Peyer's patch (tissue), 4 donors: ENCODE measurements around the gene FAM110A.

Experiments
- POLR2A ChIP-seq, 2 donors: fragments of 450-650 bp; IDR thresholded peaks; one replicate each; pipeline ENCODE4 v1.5.1; 2017; ENCODE audit warnings: antibody characterized with exemption in 2 of 2, mild to moderate bottlenecking in 2 of 2, moderate library complexity in 2 of 2
- TF ChIP-seq, protein P1 (sequence below), 6 experiments: fragments of 450-650 bp in 4 of 6; fragments of 200-600 bp in 2 of 6; sonication (generic) in 1 of 6; IDR thresholded peaks; one replicate each; pipeline ENCODE4 v1.5.1; 2017 to 2019; ENCODE audit warnings: antibody characterized with exemption in 6 of 6, mild to moderate bottlenecking in 3 of 6, moderate library complexity in 1 of 6

DNA sequence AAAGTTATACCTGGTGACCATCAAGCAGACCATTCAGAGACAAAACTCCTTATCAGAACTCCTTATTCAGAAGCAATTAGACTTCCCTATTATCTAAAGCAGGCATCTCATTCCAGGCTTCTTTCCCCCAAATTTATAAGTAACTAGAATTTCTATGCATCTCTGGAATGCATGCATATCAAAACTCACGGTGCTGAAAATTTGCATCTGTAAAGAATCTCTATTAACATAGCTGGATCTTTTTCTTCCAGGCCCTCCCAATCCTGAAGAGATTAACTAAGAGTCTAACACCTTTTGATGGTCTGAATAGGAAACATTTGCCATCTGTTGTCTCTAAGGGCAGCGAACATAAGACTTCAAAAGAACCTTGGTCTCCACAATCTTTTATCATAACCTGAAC is 42.5 kb upstream of the FAM110A start:
- TF ChIP-seq POLR2A (IDR thresholded peaks at IDR 0.05), result no peak
- TF ChIP-seq, protein P1, sequence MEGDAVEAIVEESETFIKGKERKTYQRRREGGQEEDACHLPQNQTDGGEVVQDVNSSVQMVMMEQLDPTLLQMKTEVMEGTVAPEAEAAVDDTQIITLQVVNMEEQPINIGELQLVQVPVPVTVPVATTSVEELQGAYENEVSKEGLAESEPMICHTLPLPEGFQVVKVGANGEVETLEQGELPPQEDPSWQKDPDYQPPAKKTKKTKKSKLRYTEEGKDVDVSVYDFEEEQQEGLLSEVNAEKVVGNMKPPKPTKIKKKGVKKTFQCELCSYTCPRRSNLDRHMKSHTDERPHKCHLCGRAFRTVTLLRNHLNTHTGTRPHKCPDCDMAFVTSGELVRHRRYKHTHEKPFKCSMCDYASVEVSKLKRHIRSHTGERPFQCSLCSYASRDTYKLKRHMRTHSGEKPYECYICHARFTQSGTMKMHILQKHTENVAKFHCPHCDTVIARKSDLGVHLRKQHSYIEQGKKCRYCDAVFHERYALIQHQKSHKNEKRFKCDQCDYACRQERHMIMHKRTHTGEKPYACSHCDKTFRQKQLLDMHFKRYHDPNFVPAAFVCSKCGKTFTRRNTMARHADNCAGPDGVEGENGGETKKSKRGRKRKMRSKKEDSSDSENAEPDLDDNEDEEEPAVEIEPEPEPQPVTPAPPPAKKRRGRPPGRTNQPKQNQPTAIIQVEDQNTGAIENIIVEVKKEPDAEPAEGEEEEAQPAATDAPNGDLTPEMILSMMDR (IDR thresholded peaks at IDR 0.05), result no peak
